A673 (cell line): ENCODE measurements around the gene CES3.

Experiments used
- CTCF ChIP-seq: fragments of 300-800, 200-600 bp; sonication (generic); conservative IDR thresholded peaks from 2 replicates; pipeline ENCODE4 v1.5.1; 2017; ENCODE audit warnings: low read depth, mild to moderate bottlenecking, antibody characterized with exemption, low read length, moderate library complexity, mixed read lengths
- EZH2 ChIP-seq: fragments of 200-600 bp; sonication (generic); IDR thresholded peaks from 2 replicates; pipeline ENCODE4 v1.6.1; 2017; ENCODE audit warnings: borderline replicate concordance, low read depth, mild to moderate bottlenecking, mixed read lengths, antibody characterized with exemption, low read length; ENCODE audit not compliant: poor library complexity, severe bottlenecking

DNA sequence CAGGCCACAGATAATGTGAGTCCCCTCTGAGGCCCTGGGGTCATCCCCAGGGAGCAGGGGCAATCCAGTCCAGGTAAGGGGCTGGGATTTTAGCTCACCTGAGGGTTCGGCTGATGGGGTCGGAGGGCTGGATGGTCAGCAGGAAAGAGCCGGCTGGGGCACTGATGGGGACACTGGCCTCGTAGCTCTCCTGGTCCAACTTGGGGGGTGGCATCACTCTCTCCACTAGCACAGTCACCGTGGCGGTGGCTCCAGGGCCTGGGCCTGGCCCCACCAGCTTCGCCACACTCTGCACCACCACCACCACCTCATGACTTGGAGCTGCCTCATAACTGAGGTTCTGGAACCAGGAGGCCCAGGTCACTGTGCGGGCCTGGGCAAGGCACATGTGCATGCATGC, 49.3 kb upstream of the CES3 start:
- TF ChIP-seq CTCF (no peak), EZH2 (no peak)
